Measurements from ENCODE around the gene PITPNC1. TPM values are rescaled to one million over a fixed set of nuclear protein-coding genes. Genes with fewer than 3 reads are reported as not detected.
"Not testable (repeated sequence)": the region's sequence is repeated elsewhere in the genome, so short reads cannot be mapped to it uniquely, and the experiment has no call there.

Gene PITPNC1
- total RNA-seq, 1 donor from 2014 or later: 47.1 TPM

DNA sequence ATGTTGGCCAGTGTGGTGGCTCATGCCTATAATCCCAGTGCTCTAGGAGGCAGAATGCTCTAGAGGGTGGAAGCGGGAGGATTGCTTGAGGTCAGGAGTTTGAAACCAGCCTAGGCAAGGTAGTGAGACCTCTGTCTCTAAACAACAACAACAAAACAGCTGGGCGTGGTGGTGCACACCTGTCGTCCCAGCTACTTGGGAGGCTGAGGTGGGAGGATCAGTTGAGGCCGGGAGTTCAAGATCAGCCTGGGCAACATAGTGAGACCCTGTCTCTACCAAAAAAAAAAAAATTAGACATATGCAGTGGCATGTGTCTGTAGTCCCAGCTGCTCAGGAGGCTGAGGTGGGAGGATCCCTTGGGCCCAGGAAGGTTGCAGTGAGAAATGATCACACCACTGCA, 53.4 kb downstream of the PITPNC1 start:
- not testable (repeated sequence) for DNase-seq (ENCODE audit: low spot score)

DNA sequence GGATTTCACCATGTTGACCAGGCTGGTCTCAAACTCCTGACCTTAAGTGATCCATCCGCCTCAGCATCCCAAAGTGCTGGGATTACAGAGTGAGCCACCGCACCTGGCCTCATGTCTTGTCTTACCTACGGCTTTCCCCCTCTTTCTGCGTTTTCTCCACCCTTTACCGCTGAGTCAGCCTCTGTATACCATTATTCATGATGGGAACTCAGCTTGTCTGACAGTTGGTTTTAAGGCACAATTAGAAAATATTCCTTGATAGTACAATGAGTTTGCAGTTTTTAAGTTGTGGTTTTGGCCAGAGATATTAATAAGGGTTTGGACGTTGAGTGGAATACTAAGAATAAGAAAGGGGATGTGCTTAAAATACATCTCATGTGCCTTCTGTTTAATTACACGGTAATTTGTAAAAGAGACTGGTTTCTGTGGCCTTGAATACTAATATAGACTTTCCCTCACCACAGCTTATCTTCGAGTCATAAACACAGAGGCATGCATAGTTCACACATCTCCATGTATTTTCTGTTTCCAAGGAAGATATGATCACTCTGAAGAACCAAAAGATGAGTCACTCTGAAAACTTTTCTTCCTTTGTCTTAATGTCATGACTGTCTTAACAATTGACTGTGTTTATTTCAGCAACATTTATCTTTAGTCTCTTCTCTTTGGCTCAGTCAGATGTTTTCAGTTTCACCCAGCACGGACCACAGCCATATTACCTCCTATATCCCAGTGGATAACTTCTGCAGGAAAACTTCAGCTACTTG, 54.4 kb downstream of the PITPNC1 start:
- no peak for DNase-seq (ENCODE audit: low spot score)

DNA sequence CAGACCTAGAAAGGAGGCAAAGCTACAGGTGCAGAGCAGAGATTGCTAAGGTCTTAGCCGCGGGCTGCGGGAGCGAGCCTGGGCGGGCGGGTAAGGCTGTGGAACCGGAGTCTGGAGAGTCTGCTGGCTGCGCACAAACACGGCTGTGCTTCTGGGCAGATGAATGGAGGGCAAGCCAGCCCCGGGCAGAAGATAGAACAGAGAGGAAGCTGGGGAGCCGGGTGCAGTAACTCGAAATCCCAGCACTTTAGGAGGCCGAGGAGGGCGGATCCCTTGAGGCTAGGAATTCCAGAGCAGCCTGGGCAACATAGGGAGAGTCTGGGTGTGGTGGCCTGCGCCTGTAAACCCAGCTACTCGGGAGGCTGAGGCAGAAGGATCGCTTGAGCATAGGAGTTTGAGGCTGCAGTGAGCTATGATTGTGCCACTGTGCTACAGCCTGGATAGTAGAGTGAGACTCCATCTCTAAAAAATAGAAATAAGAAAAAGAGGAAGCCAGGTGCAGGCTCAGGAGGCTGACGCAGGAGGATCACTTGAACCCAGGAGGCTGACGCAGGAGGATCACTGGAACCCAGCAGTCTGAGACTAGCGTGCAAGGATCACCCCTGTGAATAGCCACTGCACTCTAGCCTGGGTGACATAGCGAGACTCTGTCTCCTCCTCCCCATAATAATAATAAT, 56.3 kb downstream of the PITPNC1 start:
- no peak for DNase-seq (ENCODE audit: low spot score)

DNA sequence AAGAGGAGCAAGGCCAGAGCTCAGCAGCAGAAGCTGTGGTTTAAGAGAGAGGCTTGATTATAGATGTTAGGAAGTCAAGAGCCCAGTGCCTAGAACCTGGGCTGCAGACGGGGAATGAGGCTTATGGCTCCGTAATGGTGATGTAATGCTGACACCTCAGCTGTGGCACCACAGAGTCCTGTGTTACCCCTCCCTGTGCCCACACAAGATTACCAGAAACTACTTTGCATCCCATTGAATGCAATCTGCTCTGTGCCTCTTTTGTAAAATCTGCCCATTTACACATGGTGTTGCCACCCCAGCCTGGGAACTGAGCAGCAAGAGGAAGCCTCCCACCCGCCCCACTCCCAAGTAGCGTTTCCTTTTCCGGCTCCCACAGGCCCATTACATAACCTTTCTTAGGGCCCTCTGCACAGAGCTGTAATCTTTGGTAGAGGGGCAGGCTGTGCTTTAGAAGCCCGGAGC, 57.0 kb downstream of the PITPNC1 start:
- DNase-seq (ENCODE audit: low spot score): no peak

DNA sequence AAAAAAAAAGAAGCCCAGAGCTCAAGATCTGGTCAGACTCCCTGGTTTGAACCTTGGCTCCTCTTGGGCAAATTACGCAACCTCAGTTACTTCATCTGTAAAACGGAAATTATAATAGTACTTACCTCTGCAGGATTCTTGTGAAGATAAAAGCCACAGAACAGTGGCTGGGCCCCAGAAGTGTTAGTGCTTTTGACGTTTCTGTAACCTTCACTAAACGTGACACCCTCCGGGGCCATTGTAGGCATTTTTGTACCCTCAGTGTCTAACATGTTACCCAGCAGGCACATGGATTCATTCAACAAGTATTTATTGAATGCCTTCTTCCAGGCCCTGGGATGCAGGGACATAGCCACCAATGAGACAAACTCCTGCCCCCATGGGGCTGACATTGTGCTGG, 58.0 kb downstream of the PITPNC1 start:
- DNase-seq (ENCODE audit: low spot score): no peak

DNA sequence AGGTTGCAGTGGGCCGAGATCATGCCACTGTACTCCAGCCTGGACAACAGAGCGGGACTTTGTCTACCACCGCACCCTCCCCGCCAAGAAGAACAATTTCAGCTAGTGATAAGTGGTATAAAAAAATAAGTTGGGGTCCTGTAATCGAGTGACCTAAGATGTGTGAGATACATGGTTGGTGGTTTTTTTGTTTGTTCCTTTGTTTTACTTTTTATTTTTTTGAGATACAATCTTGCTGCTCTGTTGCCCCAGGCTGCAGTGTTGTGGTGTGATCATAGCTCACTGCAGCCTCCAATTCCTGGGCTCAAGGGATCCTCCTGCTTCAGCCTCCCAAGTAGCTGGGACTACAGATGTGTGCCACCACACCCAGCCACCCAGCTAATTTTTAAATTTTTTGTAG, 58.7 kb downstream of the PITPNC1 start:
- DNase-seq (ENCODE audit: low spot score): no peak

DNA sequence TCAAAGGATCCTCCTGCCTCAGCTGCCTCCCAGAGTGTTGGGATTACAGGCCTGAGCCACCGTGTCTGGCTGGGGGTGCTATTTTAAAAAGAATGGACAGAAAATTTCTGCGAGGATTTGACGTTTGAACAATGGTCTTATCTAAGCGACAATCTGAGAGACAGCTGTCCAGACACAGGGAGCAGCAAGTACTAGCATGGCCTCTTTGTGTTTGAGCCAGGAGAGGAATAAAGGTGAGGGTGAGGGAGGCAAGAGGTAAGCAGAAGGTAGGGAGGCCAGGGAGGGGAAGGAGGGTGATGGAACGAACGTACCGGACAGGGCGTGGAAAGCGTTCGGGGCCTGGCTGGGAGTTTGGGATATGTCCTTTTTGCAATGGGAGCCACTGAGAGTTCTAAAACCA, 59.2 kb downstream of the PITPNC1 start:
- DNase-seq (ENCODE audit: low spot score): no peak

DNA sequence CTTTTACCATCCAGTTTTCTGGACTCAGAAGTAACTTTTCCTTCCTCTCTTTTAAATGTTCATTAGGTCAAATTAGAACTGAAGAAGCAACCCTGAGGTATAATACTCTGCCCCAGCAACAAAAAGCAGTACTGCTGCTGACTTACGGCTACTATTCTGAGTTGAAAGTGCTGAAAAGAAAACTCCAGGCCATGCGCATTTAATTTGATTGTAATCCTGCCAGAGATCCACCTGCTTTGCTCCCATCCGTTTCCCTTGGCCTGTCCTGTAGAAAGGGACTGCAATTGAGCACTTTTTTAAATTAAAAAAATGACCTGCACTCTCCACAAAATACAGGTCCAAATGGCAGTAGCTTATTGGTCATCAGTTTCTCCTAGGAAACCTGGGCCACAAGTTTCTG, 61.6 kb downstream of the PITPNC1 start:
- DNase-seq (ENCODE audit: low spot score): no peak

DNA sequence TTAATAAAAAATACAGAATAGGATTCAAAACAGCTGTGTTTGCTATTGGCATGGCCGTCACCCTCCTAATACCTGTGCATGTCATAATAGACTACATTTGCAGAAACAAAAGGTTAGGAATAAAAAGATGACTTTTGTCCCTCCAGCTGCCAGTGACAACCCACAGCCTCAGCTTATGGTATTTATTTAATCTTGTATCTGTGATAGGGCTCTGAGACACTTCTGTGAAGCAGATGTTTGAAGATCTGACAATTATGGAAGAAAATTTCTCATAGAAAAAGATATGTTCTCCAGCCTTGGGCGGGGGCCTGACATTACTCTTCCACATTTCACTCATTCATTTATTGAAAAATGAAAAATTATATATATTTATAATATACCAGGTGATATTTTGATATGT, 62.2 kb downstream of the PITPNC1 start:
- DNase-seq (ENCODE audit: low spot score): no peak

DNA sequence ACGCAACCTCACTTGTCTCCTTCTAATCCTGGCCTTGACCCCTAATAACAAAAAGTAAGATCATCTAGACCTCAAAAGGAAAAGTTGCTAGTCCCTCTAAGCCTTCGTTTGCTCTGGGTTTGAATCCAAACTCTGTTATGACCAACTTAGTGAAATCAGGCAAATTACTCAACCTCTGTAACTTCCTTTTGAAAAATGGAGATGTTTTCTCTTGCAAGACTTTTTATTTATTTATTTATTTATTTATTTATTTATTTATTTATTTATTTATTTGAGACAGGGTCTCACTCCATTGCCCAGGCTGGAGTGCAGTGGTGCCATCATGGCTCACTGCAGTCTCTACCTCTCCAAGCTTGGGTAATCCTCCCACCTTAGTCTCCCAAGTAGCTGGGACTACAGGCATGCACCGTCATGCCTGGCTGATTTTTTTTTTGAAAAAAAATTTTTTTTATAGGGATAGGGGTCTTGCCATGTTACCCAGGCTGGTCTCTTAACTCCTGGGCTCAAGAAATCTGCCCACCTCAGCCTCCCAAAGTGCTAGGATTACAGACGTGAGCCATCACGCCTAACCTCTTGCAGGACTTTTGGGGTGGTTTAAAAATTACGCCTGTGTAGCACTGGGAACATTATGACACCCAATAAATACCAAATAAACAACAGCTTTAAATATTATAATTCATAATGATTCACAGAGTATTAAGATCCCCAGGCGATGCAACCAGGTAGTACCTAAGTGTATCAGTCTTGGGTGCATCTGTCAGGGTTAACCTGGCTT, 63.4 kb downstream of the PITPNC1 start:
- DNase-seq (ENCODE audit: low spot score): no peak

DNA sequence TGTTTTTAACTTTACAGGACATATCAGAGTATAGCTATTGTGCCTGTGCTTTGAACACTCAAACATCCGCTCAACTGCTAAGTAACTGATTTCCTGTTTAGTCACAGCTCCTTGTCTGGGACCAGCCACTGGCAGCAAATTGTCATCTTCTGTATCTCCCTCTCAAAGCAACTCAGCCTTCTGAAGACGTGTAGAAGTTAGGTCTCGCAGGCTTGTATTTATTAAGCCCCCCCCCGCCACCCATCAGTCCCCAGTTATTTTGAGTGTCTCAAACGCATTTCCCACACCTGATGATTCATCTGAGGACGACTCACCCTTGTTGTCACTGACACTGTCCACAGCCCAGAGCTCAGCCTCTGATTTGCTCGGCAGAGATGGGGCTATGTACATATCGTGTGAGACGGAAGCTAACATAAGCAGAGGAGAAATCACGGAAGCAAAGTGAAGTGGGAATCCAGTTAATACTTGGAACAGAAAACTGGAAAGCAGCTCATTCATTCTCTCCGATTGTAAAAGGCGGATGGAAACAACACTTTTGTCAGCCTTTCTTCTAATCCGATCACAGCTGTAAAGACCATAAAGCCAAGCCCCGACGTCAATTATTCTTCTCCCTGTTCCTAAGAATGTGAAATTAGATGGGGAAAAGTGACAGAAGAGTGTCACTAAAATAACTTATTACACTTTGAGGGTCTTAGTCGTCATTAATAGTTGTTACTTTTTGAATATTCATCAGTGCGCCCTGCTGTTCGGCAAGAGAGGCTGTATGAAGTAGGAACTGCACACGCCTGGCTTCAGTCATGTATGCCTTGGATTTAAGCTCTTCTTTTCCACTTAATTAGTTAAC, 64.2 kb downstream of the PITPNC1 start:
- DNase-seq (ENCODE audit: low spot score): no peak

DNA sequence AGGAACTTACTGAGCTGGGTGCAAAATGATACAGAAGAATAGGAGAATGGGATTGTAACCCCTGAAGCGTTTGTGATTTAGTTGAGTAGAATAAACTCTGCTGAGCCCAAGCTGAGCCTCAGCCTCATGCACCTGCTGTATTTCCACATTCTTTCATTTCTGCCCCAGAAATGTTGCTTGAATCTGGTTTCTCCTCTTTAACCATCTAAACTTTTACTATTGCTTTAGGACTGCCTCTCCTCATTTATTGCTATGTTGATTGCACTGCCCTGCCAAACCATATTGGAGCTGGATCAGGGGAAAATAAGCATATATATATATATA, 64.8 kb downstream of the PITPNC1 start:
- DNase-seq (ENCODE audit: low spot score): no peak

DNA sequence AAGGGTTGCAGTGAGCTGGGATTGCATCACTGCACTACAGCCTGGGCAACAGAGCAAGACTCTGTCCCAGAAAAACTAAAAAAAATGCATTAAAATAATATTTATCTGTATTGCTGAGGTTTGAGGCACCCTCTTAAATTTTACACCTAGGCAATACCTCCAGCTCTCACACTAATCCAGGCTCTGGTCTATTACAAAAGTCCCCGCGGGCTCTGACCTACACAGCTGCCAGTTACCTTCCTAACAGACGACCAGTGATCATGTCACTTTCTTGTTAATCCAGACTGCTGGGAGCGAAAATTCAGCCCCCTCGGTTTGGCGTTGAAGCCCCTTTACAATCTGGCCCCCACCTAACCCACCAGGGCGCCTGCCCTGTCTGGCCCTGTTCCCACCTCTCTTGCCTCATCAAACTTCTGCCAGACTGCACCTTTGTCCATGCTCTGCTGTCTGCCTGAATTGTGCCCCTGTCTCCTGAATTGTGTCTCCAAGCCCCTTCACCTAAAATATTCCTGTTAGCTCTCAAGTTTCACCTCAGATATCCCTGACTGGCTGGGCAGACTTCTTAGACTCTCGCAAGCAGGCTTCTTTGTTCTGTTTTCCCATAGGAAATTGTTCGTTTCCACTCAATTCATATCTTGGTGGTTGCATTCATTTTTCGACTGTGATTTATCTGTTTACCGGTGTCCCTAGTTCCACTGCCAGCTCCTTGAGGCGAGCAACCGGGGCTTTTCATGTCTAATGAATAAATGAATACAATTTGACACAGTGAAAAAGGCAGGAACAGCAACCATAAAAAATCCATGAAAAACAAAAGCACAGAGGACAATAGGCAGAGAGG, 65.9 kb downstream of the PITPNC1 start:
- DNase-seq (ENCODE audit: low spot score): no peak

DNA sequence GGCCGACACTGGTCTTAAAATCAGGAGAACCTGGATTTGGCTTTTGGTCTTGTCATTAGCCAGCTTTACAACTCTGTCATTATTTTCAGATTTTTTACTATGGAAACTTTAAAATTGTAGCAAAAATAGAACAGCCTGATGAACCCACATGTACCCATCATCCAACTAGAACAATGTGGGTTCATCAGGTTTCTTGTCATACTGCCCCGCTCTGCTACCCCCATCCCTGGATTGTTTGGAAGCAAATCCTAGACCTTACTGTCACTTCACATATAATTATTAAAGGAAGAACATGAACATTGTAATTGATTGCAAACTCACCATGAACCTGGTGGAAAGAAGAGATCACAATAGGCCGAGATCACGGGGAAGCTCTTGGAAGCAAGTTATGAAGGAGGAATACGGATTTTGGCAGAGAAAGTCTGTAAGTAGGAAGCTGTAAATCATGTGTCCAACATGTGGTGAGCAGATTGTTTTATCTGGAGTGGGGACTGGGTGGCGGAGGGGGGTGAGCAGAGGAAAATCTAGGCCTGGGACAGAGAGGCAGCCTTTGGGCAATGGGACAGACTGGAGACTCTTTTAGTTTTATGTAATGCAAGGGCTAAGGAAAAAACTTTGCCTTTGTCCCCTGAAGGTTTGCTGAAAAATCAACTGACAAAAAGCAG, 67.0 kb downstream of the PITPNC1 start:
- DNase-seq (ENCODE audit: low spot score): no peak

DNA sequence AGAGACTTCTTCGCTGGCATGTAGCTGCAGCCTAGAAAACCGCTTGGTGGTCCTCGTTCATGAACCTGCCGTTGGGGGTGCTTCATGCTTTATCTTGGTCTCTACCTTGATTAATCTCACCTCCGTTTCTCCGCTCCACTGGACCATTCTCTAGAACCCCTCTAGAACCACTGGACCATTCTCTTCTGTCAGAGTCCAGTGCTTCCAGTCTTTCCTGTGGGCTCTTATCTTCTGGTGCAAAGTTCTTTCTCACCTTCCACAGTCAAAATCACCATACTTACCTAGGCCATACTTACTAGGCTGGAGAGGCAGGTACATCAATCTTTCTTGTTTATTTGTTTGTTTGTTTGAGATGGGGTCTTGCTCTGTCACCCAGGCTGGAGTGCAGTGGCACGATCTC, 71.4 kb downstream of the PITPNC1 start:
- DNase-seq (ENCODE audit: low spot score): no peak

DNA sequence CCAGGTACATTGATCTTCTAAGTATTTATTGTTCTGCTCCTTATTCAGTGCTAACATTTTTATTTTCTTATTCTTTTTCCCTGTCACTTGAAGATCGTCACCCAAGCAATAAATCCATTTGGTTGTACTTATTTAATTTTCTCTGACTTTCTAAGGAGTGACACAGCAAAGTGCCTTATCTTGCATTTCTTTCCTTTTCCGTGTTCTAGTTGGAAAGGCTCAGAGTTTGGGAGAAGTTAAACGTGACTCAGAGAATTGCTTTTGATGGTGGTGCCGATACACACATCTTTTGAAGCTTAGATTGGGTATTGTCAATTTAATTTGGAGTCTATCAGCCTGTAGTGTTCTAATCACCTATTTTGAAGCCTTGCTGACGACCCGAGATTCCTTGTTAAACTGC, 72.0 kb downstream of the PITPNC1 start:
- no peak for DNase-seq (ENCODE audit: low spot score)

DNA sequence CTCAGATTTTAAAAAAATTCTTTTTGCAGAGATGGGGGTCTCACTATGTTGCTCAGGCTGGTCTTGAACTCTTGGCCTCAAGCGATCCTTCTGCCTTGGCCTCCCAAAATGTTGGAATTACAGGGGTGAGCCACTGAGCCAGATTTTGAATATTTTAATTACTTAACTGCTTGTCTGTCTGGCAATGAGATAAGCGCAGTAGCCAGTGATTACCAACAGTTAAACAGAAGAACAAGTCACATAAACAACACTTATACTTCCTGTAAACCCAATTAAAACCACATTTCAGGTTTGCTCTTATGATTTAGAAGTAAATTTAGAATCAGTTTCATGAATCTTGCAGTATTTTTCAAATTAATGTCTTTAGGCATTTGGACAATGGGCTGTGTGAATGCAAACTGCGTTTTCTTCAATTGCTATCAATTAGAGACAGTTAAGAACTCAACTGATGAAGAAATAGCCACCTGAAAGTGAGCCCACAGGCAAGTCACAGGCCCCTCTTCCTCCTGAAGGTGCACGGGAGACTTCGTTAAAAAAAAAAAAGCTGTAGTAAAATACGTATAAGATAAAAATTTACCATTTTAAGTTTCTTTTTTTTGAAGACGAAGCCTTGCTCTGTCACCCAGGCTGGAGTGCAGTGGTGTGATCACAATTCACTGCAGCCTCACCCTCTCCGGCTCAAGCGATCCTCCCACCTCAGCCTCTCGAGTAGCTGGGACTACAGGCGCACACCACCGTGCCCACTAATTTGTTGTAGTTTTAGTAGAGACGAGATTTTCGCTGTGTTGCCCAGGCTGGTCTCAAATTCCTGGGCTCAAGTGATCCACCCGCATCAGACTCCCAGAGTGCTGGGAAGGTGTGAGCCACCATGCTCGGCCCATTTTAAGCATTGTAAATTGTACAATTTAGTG, 73.0 kb downstream of the PITPNC1 start:
- DNase-seq (ENCODE audit: low spot score): peak; percentile 24

DNA sequence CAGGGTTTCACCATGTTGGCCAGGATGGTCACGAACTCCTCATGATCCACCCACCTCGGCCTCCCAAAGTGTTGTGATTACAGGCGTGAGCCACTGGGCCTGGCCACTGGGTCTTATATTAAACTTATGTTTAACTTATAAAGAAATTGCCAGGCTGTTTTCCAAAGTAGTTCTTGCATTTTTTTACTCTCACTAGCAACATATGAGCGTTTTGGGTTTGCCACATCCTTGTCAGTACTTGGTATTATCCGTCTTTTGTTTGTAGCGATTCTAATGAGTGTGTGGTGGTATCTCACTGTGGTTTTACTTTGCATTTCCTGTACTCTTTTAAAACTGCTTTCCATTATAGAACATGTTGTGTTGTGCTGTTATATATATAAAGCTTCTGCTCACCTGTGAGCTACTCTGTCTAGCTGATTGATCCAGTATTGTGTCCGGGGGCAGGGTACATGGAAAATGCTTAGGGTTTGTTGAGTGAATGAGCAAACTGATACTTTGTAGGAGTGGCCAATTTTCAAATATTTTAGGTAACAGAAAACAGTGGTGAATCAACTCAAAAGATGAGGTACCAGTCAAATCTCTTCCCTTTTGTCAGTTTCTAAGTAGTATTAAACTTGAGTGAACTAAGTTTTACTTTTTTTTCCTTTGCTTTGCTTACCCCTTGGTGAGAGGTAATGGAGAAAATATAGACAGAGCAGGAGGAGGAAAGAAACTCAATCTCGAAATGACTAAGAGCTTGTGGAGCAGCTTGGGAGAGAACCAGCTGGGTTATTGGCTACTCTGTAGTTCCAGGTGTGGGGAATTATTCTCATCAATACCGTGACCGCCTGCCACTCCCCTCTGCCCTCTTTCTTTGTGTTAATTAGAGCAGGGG, 75.8 kb downstream of the PITPNC1 start:
- peak; percentile 33 for DNase-seq (ENCODE audit: low spot score)

Data from mesenteric fat pad (tissue), 1 donor.